Ishikawa (cell line): ENCODE data around the gene RYR1.

Experiments
- CEBPB ChIP-seq: IDR thresholded peaks from 2 replicates; pipeline ENCODE4 v1.6.1; 2012
- EP300 ChIP-seq: IDR thresholded peaks from 2 replicates; pipeline ENCODE4 v1.6.1; 2012; ENCODE audit warnings: borderline replicate concordance

- TF ChIP-seq EP300 (no peak), CEBPB (no peak)
Observed at GRCh38 chr19:38399081-38399480, 34.4 kb upstream of the RYR1 start.
